GM23248 (cell line): Measurements from ENCODE around the gene LRRN4.

ENCODE experiments used
- EZH2 ChIP-seq: fragments of 200-600 bp; sonication (generic); IDR thresholded peaks from 2 replicates; pipeline ENCODE4 v1.6.1; 2018; ENCODE audit warnings: antibody characterized with exemption, mild to moderate bottlenecking; ENCODE audit not compliant: insufficient read depth, poor library complexity, severe bottlenecking
- EZH2phosphoT487 ChIP-seq: fragments of 200-600 bp; sonication (generic); IDR thresholded peaks from 2 replicates; pipeline ENCODE4 v1.6.1; 2018; ENCODE audit warnings: antibody characterized with exemption, moderate library complexity, mild to moderate bottlenecking, low read depth; ENCODE audit not compliant: insufficient read depth

DNA sequence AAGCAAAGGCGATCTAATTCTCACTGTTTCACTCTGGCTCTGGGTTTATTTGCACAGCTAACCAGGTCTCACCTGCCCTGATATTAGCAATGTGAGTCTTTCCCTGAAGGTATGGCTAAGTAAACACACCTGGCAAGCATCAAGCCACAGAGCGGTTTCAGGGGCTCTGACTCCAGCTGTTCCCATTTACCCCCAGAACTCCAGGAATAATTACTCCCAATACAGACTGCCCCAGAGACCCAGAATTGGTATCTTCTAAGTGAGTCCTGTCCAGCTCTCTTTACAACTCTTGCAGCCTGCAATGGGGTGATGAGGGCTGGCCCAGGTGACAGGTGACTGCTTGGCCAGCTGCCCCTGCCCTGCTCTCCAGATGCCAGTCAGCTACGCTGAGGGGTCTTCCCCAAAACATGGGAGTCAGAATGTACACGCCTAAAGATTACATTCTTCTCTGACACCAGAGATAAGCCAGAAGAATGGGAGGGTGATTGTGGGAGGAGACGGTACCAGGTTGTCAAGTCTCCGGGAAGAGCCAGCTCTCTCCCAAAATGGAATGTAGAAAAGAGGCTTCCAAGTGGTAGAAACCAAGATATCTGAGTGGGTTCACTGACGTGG, 4.9 kb upstream of the LRRN4 start:
- TF ChIP-seq EZH2phosphoT487 (no peak), EZH2 (no peak)
